Measurements from ENCODE around the gene HMX1. TPM values are rescaled to one million over a fixed set of nuclear protein-coding genes. Genes with fewer than 3 reads are reported as not detected.

The HMX1 gene
- total RNA-seq, 1 experiment from 2014 or later: 2.0 TPM

GRCh38 chr4:8844976-8845690 lies 26.5 kb downstream of the HMX1 start:
- Histone ChIP-seq H3K36me3 (replicated peaks; ENCODE audit: control insufficient read depth, insufficient read depth, low read length) (no peaks in the 10 kb centered on the region), H3K4me3 (ENCODE audit: insufficient read depth, low read depth, low read length) (no peak overlapping the region), H3K27me3 (ENCODE audit: control insufficient read depth, insufficient read depth, low read length) (no peaks in the 10 kb centered on the region; the same call in 1 of the 2 replicates)
- DNase-seq: no peak

GRCh38 chr4:8843597-8843996 lies 28.0 kb downstream of the HMX1 start:
- Histone ChIP-seq H3K27me3 (ENCODE audit: control insufficient read depth, insufficient read depth, low read length) (no peaks in the 10 kb centered on the region), H3K4me3 (ENCODE audit: insufficient read depth, low read depth, low read length) (no peak overlapping the region)
- DNase-seq: no peak

DNA sequence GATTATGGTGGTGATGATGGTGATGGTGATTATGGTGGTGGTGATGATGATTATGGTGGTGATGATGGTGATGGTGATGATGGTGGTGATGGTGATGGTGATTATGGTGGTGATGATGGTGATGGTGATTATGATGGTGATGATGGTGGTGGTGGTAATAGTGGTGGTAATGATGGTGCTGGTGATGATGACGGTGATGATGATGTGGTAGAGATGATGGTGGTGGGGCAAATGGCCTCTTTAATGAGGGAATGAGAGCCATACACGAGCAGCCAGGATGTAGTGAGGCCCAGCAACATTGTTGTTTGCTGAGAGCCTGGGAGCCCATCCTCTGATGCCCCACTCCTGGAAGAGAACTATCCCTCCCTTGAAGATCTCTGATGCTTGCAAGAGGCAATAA lies 29.0 kb downstream of the HMX1 start:
- no peaks in the 10 kb centered on the region for H3K27me3 ChIP-seq (ENCODE audit: control insufficient read depth, insufficient read depth, low read length)
- H3K36me3 ChIP-seq (replicated peaks; ENCODE audit: control insufficient read depth, insufficient read depth, low read length): no peaks in the 10 kb centered on the region
- H3K4me3 ChIP-seq (ENCODE audit: insufficient read depth, low read depth, low read length): no peak overlapping the region
- no peak for DNase-seq

More at GRCh38 chr4:8843597-8843996, 28.0 kb downstream of the HMX1 start:
- H3K36me3 ChIP-seq (replicated peaks; ENCODE audit: control insufficient read depth, insufficient read depth, low read length): no peaks in the 10 kb centered on the region

- no peak for DNase-seq
- no peaks in the 10 kb centered on the region for H3K36me3 ChIP-seq (replicated peaks; ENCODE audit: control insufficient read depth, insufficient read depth, low read length)
- H3K4me3 ChIP-seq (ENCODE audit: insufficient read depth, low read depth, low read length): no peak overlapping the region
- no peaks in the 10 kb centered on the region for H3K27me3 ChIP-seq (ENCODE audit: control insufficient read depth, insufficient read depth, low read length)
Observed at GRCh38 chr4:8841678-8842268, 29.9 kb downstream of the HMX1 start.

DNA sequence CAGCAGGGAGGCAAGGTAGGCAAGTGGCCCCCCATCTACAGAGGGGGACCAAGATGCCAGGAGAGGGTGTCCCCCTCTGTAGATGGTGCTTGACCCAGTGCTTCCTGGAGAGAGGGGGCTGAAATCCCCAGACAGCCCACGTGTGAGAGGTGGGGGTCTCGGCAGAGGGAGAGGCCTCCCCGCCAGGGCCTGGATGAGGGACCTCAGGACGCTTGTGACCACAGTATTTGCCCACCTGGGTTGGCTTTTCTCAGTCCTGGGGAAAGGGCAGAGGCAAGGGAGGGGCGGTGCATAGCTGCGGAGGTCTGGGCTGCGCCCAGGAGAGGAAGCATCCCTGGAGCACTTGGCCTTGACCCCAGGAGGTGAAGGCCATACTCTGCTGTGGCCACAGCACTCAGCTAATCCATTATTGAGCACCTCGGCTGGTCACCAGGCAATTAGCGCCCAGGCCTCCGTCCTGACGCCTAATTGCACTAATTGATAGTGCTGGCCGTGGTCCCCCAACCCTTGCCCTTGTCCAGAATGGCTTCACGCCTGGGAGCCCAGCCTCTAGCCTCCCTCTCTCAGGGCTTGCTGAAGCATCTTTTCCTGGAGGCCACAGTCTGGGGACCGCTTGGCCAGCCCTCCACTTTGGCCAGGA lies 30.7 kb downstream of the HMX1 start:
- Histone ChIP-seq H3K36me3 (replicated peaks; ENCODE audit: control insufficient read depth, insufficient read depth, low read length) (no peaks in the 10 kb centered on the region), H3K27me3 (ENCODE audit: control insufficient read depth, insufficient read depth, low read length) (no peaks in the 10 kb centered on the region), H3K4me3 (ENCODE audit: insufficient read depth, low read depth, low read length) (no peak overlapping the region)
- no peak for DNase-seq

DNA sequence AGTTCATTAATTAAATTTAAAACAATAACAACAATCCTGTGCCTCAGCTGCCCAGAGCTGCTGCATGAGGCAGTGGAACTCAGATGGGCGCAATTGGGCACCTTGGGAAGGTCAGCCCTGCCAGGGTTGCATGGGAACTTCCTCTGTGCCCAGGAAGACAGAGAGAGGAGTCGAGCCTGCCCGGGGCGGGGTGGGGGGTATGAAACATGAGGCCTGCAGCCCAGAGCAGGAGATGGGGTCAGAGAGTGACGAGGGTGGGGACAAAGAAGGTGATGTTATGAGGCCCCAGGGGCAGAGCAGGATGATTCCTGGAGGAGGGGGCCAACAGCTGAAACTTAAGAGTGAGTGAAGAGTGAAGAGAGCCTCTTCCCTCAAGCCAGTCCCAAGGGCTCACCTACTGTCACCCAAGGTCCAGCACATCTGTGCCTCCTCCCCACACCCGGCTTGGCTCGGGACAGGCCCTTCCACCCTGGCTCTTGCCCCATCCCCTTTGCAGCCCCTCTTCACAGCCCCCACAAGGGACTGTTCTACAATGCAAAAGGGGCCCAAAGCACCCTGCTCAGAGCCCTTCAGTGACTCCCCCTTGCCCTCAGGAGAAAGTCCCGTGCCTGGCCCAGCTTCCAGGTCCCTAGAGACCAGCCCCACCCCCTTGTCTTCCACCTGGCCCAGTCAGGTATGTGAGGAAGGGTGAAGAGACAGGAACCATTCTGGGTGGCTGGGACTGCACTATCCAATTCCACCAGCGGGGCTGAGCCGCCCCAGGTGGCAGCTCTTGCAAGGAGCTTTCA lies 31.4 kb downstream of the HMX1 start:
- no peak overlapping the region for H3K4me3 ChIP-seq (ENCODE audit: insufficient read depth, low read depth, low read length)
- DNase-seq: peak; percentile 73
- no peaks in the 10 kb centered on the region for H3K36me3 ChIP-seq (replicated peaks; ENCODE audit: control insufficient read depth, insufficient read depth, low read length)
- H3K27me3 ChIP-seq (ENCODE audit: control insufficient read depth, insufficient read depth, low read length): no peaks in the 10 kb centered on the region

DNA sequence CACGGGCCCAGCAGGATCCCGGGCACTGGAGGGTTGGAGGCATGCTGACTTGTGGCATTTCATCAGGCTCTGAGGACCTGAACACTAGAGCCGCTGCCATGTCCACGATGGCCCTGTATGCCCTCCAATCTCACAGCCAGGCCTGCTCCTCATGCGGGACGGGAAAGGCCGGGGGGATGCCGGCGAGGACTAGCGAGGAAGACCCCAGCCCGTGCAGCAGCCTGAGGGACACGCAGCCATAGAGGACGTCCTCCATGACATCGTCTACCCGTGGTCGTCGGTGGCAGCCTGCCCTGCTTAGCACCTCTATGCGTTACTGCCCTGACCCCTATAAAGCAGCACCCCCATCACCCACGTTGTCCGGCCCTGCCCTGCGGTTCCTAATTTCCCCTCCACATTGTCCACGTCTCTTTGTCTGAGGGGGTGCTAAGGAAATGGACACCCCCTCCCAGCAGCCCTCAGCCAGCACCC lies 32.6 kb downstream of the HMX1 start:
- H3K27me3 ChIP-seq (ENCODE audit: control insufficient read depth, insufficient read depth, low read length): no peaks in the 10 kb centered on the region
- no peak overlapping the region for H3K4me3 ChIP-seq (ENCODE audit: insufficient read depth, low read depth, low read length)
- no peak for DNase-seq
- no peaks in the 10 kb centered on the region for H3K36me3 ChIP-seq (replicated peaks; ENCODE audit: control insufficient read depth, insufficient read depth, low read length)

GRCh38 chr4:8838296-8838960 lies 33.2 kb downstream of the HMX1 start:
- DNase-seq: no peak
- Histone ChIP-seq H3K36me3 (replicated peaks; ENCODE audit: control insufficient read depth, insufficient read depth, low read length) (no peaks in the 10 kb centered on the region), H3K4me3 (ENCODE audit: insufficient read depth, low read depth, low read length) (no peak overlapping the region)

GRCh38 chr4:8837181-8837841 lies 34.3 kb downstream of the HMX1 start:
- Histone ChIP-seq H3K36me3 (replicated peaks; ENCODE audit: control insufficient read depth, insufficient read depth, low read length) (no peaks in the 10 kb centered on the region), H3K4me3 (ENCODE audit: insufficient read depth, low read depth, low read length) (no peak overlapping the region), H3K27me3 (ENCODE audit: control insufficient read depth, insufficient read depth, low read length) (no peaks in the 10 kb centered on the region)
- DNase-seq: peak; percentile 81

More at GRCh38 chr4:8838296-8838960, 33.2 kb downstream of the HMX1 start:
- H3K27me3 ChIP-seq (ENCODE audit: control insufficient read depth, insufficient read depth, low read length): no peaks in the 10 kb centered on the region

DNA sequence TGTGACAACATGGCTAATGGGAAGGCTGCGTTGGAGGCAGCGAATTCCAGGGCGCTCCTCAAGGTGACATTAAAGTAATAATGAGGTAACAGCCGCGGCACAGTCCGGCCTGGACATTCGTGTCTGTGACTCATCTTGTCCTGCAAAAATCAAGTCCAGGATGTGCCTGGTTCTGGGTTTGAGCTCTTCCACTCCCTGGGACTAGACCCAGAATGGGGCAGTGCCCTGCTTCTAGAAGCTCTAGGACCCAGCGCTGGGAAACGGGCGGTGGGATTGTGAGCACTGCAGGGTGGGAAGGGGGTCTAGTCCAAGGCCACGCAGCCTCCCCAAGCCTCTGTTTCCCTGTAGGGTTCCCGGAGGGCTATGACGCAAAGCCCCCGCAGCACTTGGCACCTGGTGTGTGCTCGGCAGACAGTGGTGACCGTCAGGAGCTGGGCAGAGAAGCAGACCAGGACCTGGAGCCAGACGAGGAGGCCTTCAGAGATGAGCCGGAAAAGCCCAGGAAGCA lies 34.9 kb downstream of the HMX1 start:
- no peaks in the 10 kb centered on the region for H3K36me3 ChIP-seq (replicated peaks; ENCODE audit: control insufficient read depth, insufficient read depth, low read length)
- no peak overlapping the region for H3K4me3 ChIP-seq (ENCODE audit: insufficient read depth, low read depth, low read length)
- DNase-seq: peak; percentile 29
- H3K27me3 ChIP-seq (ENCODE audit: control insufficient read depth, insufficient read depth, low read length): no peaks in the 10 kb centered on the region

DNA sequence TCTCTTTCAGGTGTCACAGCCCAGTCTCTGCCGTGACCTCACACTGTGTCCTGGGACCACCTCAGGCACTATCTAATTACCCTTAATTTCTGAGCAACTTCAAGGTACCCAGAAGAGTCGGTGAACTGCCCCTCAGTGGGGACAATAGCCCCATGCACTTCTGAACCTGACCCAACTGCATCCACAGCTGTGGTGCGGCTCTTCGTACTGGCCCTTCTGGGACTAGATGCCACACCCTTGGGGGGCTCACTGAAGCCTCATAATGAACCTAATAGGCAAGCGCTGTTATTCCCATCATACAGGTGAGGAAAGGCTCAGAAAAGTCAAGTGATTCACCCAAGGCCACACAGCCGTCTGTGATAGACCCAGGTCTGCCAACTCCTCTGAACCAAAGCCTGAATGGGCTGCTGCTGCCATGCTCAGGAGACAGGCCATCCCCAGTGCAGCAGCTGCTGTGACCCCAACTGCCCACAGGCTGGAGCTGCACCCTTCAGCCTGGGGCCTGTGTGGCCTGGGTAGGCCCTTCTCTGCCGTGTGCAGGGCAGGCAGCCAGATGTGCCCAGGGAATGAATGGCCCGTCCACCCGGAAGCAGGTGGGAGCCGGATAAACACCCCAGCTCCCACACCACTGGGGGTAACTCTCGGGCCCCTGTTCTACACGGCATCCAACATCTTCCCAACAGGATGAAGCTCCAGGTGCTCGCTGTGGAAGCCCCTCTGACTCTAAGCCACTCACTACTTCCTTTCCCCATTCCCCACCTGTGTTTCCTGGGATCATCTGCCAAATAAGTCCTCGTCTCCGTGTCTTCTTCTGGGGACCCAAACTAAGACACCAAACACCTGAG lies 35.9 kb downstream of the HMX1 start:
- Histone ChIP-seq H3K4me3 (ENCODE audit: insufficient read depth, low read depth, low read length) (no peak overlapping the region), H3K27me3 (ENCODE audit: control insufficient read depth, insufficient read depth, low read length) (no peaks in the 10 kb centered on the region), H3K36me3 (replicated peaks; ENCODE audit: control insufficient read depth, insufficient read depth, low read length) (no peaks in the 10 kb centered on the region)
- peak; percentile 44 for DNase-seq

DNA sequence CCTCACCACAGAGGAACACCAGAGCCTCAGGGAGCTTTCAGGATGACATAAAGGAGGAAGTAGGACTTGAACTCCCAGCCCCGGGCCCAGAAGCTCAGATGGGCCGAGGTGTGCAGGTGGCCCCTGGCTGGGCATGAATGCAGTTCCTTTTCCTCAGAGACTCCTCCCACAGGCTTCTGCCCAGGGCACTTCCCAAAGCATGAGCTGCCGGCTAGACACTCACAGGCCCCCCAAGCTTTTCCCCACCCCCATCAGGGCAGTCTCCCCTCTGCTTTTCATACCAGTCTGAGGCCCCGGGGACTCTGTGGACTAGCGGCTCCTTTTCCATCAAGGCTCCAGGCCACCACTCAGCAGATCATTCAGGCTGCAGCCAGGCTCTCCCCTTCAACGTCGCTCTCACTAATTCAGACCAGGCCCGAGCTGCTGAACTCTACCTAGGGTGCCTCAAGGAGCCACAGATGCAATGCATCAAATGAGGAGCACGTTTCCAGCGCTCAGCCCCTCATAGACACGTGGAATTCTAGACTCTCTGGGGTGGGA lies 36.9 kb downstream of the HMX1 start:
- no peaks in the 10 kb centered on the region for H3K27me3 ChIP-seq (ENCODE audit: control insufficient read depth, insufficient read depth, low read length)
- H3K4me3 ChIP-seq (ENCODE audit: insufficient read depth, low read depth, low read length): no peak overlapping the region
- peak; percentile 61 for DNase-seq
- H3K36me3 ChIP-seq (replicated peaks; ENCODE audit: control insufficient read depth, insufficient read depth, low read length): no peaks in the 10 kb centered on the region

Data from H7 (cell line).